ENCODE measurements around the gene APP. TPM values are rescaled to one million over a fixed set of nuclear protein-coding genes. Genes with fewer than 3 reads are reported as not detected.

The APP gene
- total RNA-seq, 2 experiments from 2014 or later, result 0.55 TPM; not detected in 1

- intact Hi-C loops (cut with micrococcal nuclease; ENCODE audit: unreplicated experiment), result no loop called here
- no peak overlapping the region for H3K4me3 ChIP-seq (ENCODE audit: low read depth, low read length, poor library complexity, severe bottlenecking)
- H2AFZ ChIP-seq (ENCODE audit: low read length), result no peak overlapping the region
- no peaks in the 10 kb centered on the region for H4K20me1 ChIP-seq (ENCODE audit: insufficient read depth, low read length)
- ChIA-PET CTCF (ENCODE audit: unreplicated experiment) (no interaction called here), POLR2A (interaction anchor here (0.6 to 1.4 kb wide), 5 partner anchors 8 to 199 kb away, joined by 3 to 5 read pairs (median 3); no protein-coding TSS in a partner anchor)
- no peaks in the 10 kb centered on the region; the same call in 1 of the 2 replicates for H3K9me2 ChIP-seq (ENCODE audit: insufficient read depth, low read length)
- H3K9me3 ChIP-seq (ENCODE audit: low read length), result no peaks in the 10 kb centered on the region
- no peak overlapping the region for H3K4me2 ChIP-seq (ENCODE audit: low read length)
- H3K27ac ChIP-seq (ENCODE audit: low read depth, low read length, poor library complexity, severe bottlenecking), result no peak overlapping the region
- H3K4me1 ChIP-seq (ENCODE audit: insufficient read depth, low read length, poor library complexity, severe bottlenecking), result peaks cover 14% of the 10 kb centered on the region
- no peak for TF ChIP-seq EZH2phosphoT487 (IDR thresholded peaks at IDR 0.05; ENCODE audit: borderline replicate concordance, low read depth, low read length)
- no peak for TF ChIP-seq CTCF (conservative IDR thresholded peaks at IDR 0.05; ENCODE audit: low read length)
- no peak for DNase-seq (ENCODE audit: low spot score)
- no peaks in the 10 kb centered on the region for H3K79me2 ChIP-seq (ENCODE audit: insufficient read depth, low read depth, low read length)
- no peaks in the 10 kb centered on the region for H3K36me3 ChIP-seq (ENCODE audit: insufficient read depth, low read length)
- no TSS peak for BruUV-seq (replicated peaks)
Observed at GRCh38 chr21:25956993-25957714, 213.4 kb downstream of the APP start.

GRCh38 chr21:25955646-25956045 is 214.9 kb downstream of the APP start:
- H3K79me2 ChIP-seq (ENCODE audit: insufficient read depth, low read depth, low read length), result no peaks in the 10 kb centered on the region
- no peaks in the 10 kb centered on the region for H3K9me3 ChIP-seq (ENCODE audit: low read length)
- H3K9me2 ChIP-seq (ENCODE audit: insufficient read depth, low read length), result no peaks in the 10 kb centered on the region; the same call in 1 of the 2 replicates
- no peak overlapping the region for H2AFZ ChIP-seq (ENCODE audit: low read length)
- TF ChIP-seq CTCF (conservative IDR thresholded peaks at IDR 0.05; ENCODE audit: low read length) (no peak), EZH2phosphoT487 (IDR thresholded peaks at IDR 0.05; ENCODE audit: borderline replicate concordance, low read depth, low read length) (no peak)
- DNase-seq (ENCODE audit: low spot score), result no peak
- peaks cover under 1% of the 10 kb centered on the region for H3K4me1 ChIP-seq (ENCODE audit: insufficient read depth, low read length, poor library complexity, severe bottlenecking)
- no peak overlapping the region for H3K27ac ChIP-seq (ENCODE audit: low read depth, low read length, poor library complexity, severe bottlenecking)
- no peak overlapping the region for H3K4me2 ChIP-seq (ENCODE audit: low read length)
- H4K20me1 ChIP-seq (ENCODE audit: insufficient read depth, low read length), result no peaks in the 10 kb centered on the region
- no peak overlapping the region for H3K4me3 ChIP-seq (ENCODE audit: low read depth, low read length, poor library complexity, severe bottlenecking)
- ChIA-PET CTCF (ENCODE audit: unreplicated experiment) (no interaction called here), POLR2A (interaction anchor here (0.7 to 2.0 kb wide), 3 partner anchors 8 to 20 kb away, joined by 3 to 5 read pairs (median 3); no protein-coding TSS in a partner anchor)
- H3K36me3 ChIP-seq (ENCODE audit: insufficient read depth, low read length), result no peaks in the 10 kb centered on the region
- intact Hi-C loops (cut with micrococcal nuclease; ENCODE audit: unreplicated experiment), result no loop called here
- BruUV-seq (replicated peaks), result no TSS peak

- intact Hi-C loops (cut with micrococcal nuclease; ENCODE audit: unreplicated experiment), result no loop called here
- DNase-seq (ENCODE audit: low spot score), result no peak
- TF ChIP-seq CTCF (conservative IDR thresholded peaks at IDR 0.05; ENCODE audit: low read length), result no peak
- no peak overlapping the region for H3K4me3 ChIP-seq (ENCODE audit: low read depth, low read length, poor library complexity, severe bottlenecking)
- no peaks in the 10 kb centered on the region for H3K4me1 ChIP-seq (ENCODE audit: insufficient read depth, low read length, poor library complexity, severe bottlenecking)
- no peak overlapping the region for H3K27ac ChIP-seq (ENCODE audit: low read depth, low read length, poor library complexity, severe bottlenecking)
- BruUV-seq (replicated peaks), result no TSS peak
- ChIA-PET CTCF (ENCODE audit: unreplicated experiment) (no interaction called here), POLR2A (interaction anchor here (0.7 to 2.0 kb wide), 3 partner anchors 14 to 219 kb away, joined by 3 to 5 read pairs (median 4); partner anchors contain the start of genes ATP5PF and GABPA)
- no peaks in the 10 kb centered on the region for H4K20me1 ChIP-seq (ENCODE audit: insufficient read depth, low read length)
- no peaks in the 10 kb centered on the region; the same call in 1 of the 2 replicates for H3K9me2 ChIP-seq (ENCODE audit: insufficient read depth, low read length)
- no peak overlapping the region for H2AFZ ChIP-seq (ENCODE audit: low read length)
- H3K4me2 ChIP-seq (ENCODE audit: low read length), result no peak overlapping the region
- H3K36me3 ChIP-seq (ENCODE audit: insufficient read depth, low read length), result no peaks in the 10 kb centered on the region
- no peaks in the 10 kb centered on the region for H3K79me2 ChIP-seq (ENCODE audit: insufficient read depth, low read depth, low read length)
- H3K9me3 ChIP-seq (ENCODE audit: low read length), result no peaks in the 10 kb centered on the region
Observed at GRCh38 chr21:25953659-25954058, 216.9 kb downstream of the APP start.
